SK-N-SH treated with all-trans-retinoic acid at 6 μM for 48 hours (cell line): Measurements from ENCODE around the gene CERS5.

Source experiments
- ARNTL ChIP-seq: fragments of 450-650 bp; formaldehyde crosslinking; IDR thresholded peaks from 2 replicates; pipeline ENCODE4 v1.5.0; 2020; ENCODE audit warnings: low read depth, mild to moderate bottlenecking, moderate library complexity, borderline replicate concordance
- CREB5 ChIP-seq: fragments of 250-450 bp; sonication (Bioruptor Pico); IDR thresholded peaks from 2 replicates; pipeline ENCODE4 v1.5.1; 2020; ENCODE audit warnings: low read depth, mild to moderate bottlenecking, moderate library complexity
- PATZ1 ChIP-seq: fragments of 250-450 bp; sonication (Bioruptor Pico); IDR thresholded peaks from 2 replicates; pipeline ENCODE4 v1.8.0; 2020; ENCODE audit warnings: mild to moderate bottlenecking, moderate library complexity, borderline replicate concordance
- POU6F1 ChIP-seq: fragments of 250-450 bp; sonication (Bioruptor Pico); IDR thresholded peaks from 2 replicates; pipeline ENCODE4 v1.8.0; 2021; ENCODE audit warnings: low read depth, mild to moderate bottlenecking, moderate library complexity, borderline replicate concordance
- PPARA ChIP-seq: fragments of 250-450 bp; sonication (Bioruptor Pico); IDR thresholded peaks from 2 replicates; pipeline ENCODE4 v1.5.0; 2020; ENCODE audit warnings: mild to moderate bottlenecking, borderline replicate concordance
- RARB ChIP-seq: fragments of 250-450 bp; sonication (Bioruptor Pico); IDR thresholded peaks from 2 replicates; pipeline ENCODE4 v1.8.0; 2021; ENCODE audit warnings: mild to moderate bottlenecking, moderate library complexity
- SNAI2 ChIP-seq: fragments of 250-450 bp; sonication (Bioruptor Pico); IDR thresholded peaks from 2 replicates; pipeline ENCODE4 v1.5.0; 2020; ENCODE audit warnings: mild to moderate bottlenecking, moderate library complexity
- TSHZ2 ChIP-seq: fragments of 250-450 bp; sonication (Bioruptor Pico); IDR thresholded peaks from 2 replicates; pipeline ENCODE4 v1.5.0; 2020; ENCODE audit warnings: mild to moderate bottlenecking, moderate library complexity
- ZC3H10 ChIP-seq: fragments of 250-450 bp; sonication (Bioruptor Pico); IDR thresholded peaks from 2 replicates; pipeline ENCODE4 v1.5.1; 2021; ENCODE audit warnings: mild to moderate bottlenecking, moderate library complexity
- ZFP3 ChIP-seq: fragments of 250-450 bp; sonication (Bioruptor Pico); IDR thresholded peaks from 2 replicates; pipeline ENCODE4 v1.5.0; 2020; ENCODE audit warnings: mild to moderate bottlenecking, moderate library complexity
- ZFP30 ChIP-seq: fragments of 450-650 bp; formaldehyde crosslinking; IDR thresholded peaks from 2 replicates; pipeline ENCODE4 v1.5.0; 2022; ENCODE audit warnings: mild to moderate bottlenecking, moderate library complexity
- ZNF70 ChIP-seq: fragments of 450-650 bp; formaldehyde crosslinking; IDR thresholded peaks from 2 replicates; pipeline ENCODE4 v1.5.0; 2020; ENCODE audit warnings: mild to moderate bottlenecking, moderate library complexity

- no peak for TF ChIP-seq PATZ1
- TF ChIP-seq CREB5 (CRISPR knock-in tag) = no peak
- no peak for TF ChIP-seq SNAI2 (CRISPR knock-in tag)
- TF ChIP-seq ZFP30 = no peak
- no peak for TF ChIP-seq TSHZ2
- TF ChIP-seq RARB (CRISPR knock-in tag) = no peak
- no peak for TF ChIP-seq ZNF70 (CRISPR knock-in tag)
- TF ChIP-seq ZC3H10 (CRISPR knock-in tag) = no peak
- no peak for TF ChIP-seq PPARA (CRISPR knock-in tag)
- TF ChIP-seq POU6F1 (CRISPR knock-in tag) = no peak
- TF ChIP-seq ARNTL (CRISPR knock-in tag) = no peak
- TF ChIP-seq ZFP3 (CRISPR knock-in tag) = no peak
These were observed 85.9 kb downstream of the CERS5 start for GRCh38 chr12:50081096-50081808.
